Activated T-cell treated with anti-CD3 and anti-CD28 coated beads, Interleukin-2, amount 50 U/mL, for 4 hours (primary cell): ENCODE data around the gene DPPA3. TPM values are rescaled to one million over a fixed set of nuclear protein-coding genes. Genes with fewer than 3 reads are reported as not detected.
"Not testable (repeated sequence)": the region's sequence is repeated elsewhere in the genome, so short reads cannot be mapped to it uniquely, and the experiment has no call there.

Source experiments
- ATAC-seq, 2 donors: fragments of 200-7000 bp; cut with Tn5 transposase; one replicate each; pipeline ENCODE4 v1.10.0; 2021
- DNase-seq: peaks from one replicate; pipeline ENCODE4 v3.0.0-alpha.2; 2020
- H3K27me3 Mint-ChIP-seq: one replicate; pipeline ENCODE4 v1.8.0; 2021; ENCODE audit warnings: low read depth, mixed read lengths
- H3K36me3 Mint-ChIP-seq: one replicate; pipeline ENCODE4 v1.8.0; 2022; ENCODE audit warnings: mixed read lengths; ENCODE audit not compliant: insufficient read depth
- H3K4me1 Mint-ChIP-seq: one replicate; pipeline ENCODE4 v1.8.0; 2021; ENCODE audit warnings: low read depth, mixed read lengths
- H3K4me3 Mint-ChIP-seq: one replicate; pipeline ENCODE4 v1.8.0; 2021; ENCODE audit warnings: mild to moderate bottlenecking, moderate library complexity, mixed read lengths
- H3K9me3 Mint-ChIP-seq: one replicate; pipeline ENCODE4 v1.8.0; 2021; ENCODE audit warnings: mixed read lengths
- total RNA-seq, 3 donors: library from RNA; stranded (reverse); gene quantifications; one replicate each; pipeline ENCODE4 v1.2.1, GENCODE V29; 2021

DPPA3 gene
- total RNA-seq, result not detected

DNA sequence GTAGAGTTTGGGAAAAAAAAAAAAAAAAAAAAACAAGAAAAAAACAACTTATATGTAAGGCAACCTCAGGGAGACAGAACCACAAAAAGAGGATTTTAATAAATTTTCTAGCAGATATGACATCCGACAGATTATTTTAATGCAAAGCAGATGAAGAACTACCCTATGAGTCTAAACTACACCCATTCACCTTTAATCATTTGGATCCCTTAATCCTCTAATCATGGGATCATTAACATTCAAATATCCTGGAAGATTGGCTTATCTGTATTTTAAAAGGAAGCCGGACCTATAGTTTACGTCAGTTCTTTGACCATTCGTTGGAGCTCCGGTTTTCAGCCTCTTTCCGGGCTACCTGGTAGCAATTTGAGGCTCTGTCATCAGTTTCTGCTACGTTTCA lies at the start of gene DPPA3:
TSS of gene DPPA3 (plus strand) at position 301 of the 400 bp plus-strand sequence. CDS start 138 bp downstream, outside the sequence.
- ATAC-seq (no peak), DNase-seq (no peak)
- no peaks in the 10 kb centered on the region for H3K4me1 Mint-ChIP-seq
- no peak within 1 kb of the TSS for H3K4me3 Mint-ChIP-seq
- H3K27me3 Mint-ChIP-seq, result peaks cover 8% of the 10 kb centered on the region
- no peaks in the 10 kb centered on the region for H3K36me3 Mint-ChIP-seq
- no peaks in the 10 kb centered on the region for H3K9me3 Mint-ChIP-seq

DNA sequence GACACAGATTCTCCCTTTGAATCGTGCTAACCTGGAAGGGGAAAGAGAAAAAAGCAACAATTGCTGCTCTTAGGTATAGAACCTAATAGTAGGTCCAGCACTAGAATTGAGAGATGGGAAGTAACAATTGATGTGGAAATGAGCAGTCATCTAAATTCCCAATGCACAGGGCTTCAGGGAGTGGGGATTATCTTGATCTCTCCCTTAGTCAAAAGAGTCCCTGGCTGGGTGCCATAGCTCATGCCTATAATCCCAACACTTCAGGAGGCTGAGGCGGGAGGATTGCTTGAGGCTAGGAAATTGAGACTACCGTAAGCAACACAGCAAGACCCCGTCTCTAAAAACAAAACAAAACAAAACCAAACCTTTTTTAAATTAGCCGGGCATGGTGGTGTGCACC lies 49.5 kb upstream of the DPPA3 start:
- DNase-seq, result no peak
- Mint-ChIP-seq H3K4me3 (no peak overlapping the region), H3K27me3 (no peaks in the 10 kb centered on the region), H3K4me1 (no peaks in the 10 kb centered on the region), H3K9me3 (no peaks in the 10 kb centered on the region), H3K36me3 (no peaks in the 10 kb centered on the region)
- no peak for ATAC-seq

- Mint-ChIP-seq H3K9me3 (no peaks in the 10 kb centered on the region), H3K36me3 (no peaks in the 10 kb centered on the region), H3K27me3 (no peaks in the 10 kb centered on the region), H3K4me3 (no peak overlapping the region), H3K4me1 (no peaks in the 10 kb centered on the region)
- DNase-seq (no peak), ATAC-seq (no peak)
These were observed 44.6 kb upstream of the DPPA3 start for GRCh38 chr12:7666595-7666994.

- H3K4me3 Mint-ChIP-seq, result no peak overlapping the region
- no peak for DNase-seq
- H3K9me3 Mint-ChIP-seq, result no peaks in the 10 kb centered on the region
- no peaks in the 10 kb centered on the region for H3K36me3 Mint-ChIP-seq
- H3K4me1 Mint-ChIP-seq, result no peaks in the 10 kb centered on the region
- H3K27me3 Mint-ChIP-seq, result no peaks in the 10 kb centered on the region
- ATAC-seq, result no peak
These were observed 44.1 kb upstream of the DPPA3 start for GRCh38 chr12:7667125-7667524.

- Mint-ChIP-seq H3K9me3 (no peaks in the 10 kb centered on the region), H3K27me3 (no peaks in the 10 kb centered on the region), H3K4me1 (no peaks in the 10 kb centered on the region), H3K36me3 (no peaks in the 10 kb centered on the region), H3K4me3 (no peak overlapping the region)
- no peak for DNase-seq
- ATAC-seq, result no peak
These were observed 43.1 kb upstream of the DPPA3 start for GRCh38 chr12:7668171-7668570.

DNA sequence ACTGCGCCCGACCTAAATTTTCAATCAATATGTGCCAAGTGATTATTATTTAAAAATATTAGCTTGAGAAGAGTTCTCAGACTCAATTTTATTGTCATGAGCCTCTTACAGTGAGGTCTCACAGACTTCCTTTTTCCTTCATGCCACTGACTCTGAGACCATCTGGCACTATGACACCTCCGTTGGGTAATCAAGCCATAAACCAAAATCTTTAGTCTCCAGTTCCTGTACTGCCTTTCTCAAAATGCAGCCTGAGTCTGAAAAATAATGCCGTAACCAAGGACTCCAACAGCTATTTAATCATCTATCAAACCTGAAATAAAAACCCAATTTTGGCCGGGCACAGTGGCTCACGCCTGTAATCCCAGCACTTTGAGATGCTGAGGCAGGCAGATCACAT lies 35.8 kb upstream of the DPPA3 start:
- H3K27me3 Mint-ChIP-seq, result peaks cover 12% of the 10 kb centered on the region
- not testable (repeated sequence) for ATAC-seq

DNA sequence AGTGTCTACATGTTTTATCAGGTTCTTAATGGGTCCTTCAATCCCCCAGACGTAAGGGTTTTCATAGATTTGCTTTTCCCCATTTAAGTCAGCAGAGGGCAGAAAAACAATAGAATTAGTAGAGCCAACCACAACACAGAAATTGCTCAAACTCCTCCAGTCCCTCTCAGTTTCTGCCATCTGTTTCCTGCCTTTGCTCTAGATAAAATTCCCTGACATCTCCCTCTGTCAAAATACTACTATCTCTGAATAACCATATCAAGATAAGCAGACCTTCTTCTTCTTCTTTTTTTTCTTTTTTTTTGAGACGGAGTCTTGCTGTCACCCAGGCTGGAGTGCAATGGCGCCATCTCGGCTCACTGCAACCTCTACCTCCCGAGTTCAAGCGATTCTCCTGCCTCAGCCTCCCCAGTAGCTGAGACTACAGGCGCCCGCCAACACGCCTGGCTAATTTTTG lies 33.8 kb upstream of the DPPA3 start:
- peaks cover 12% of the 10 kb centered on the region for H3K27me3 Mint-ChIP-seq
- H3K9me3 Mint-ChIP-seq, H3K4me1 Mint-ChIP-seq, H3K36me3 Mint-ChIP-seq, DNase-seq: not testable (repeated sequence)
- H3K4me3 Mint-ChIP-seq, result peak overlapping the region; percentile 40
- peak; percentile 77 to 87 for ATAC-seq

More for the DNA sequence above, 35.8 kb upstream of the DPPA3 start:
- H3K4me3 Mint-ChIP-seq, H3K36me3 Mint-ChIP-seq, H3K4me1 Mint-ChIP-seq, H3K9me3 Mint-ChIP-seq, DNase-seq: not testable (repeated sequence)

- no peaks in the 10 kb centered on the region for H3K36me3 Mint-ChIP-seq
- no peak for ATAC-seq
- H3K9me3 Mint-ChIP-seq, result no peaks in the 10 kb centered on the region
- H3K4me3 Mint-ChIP-seq, result no peak overlapping the region
- peaks cover 12% of the 10 kb centered on the region for H3K27me3 Mint-ChIP-seq
- peaks cover 6% of the 10 kb centered on the region for H3K4me1 Mint-ChIP-seq
- no peak for DNase-seq
These were observed 32.5 kb upstream of the DPPA3 start for GRCh38 chr12:7678744-7679143.

DNA sequence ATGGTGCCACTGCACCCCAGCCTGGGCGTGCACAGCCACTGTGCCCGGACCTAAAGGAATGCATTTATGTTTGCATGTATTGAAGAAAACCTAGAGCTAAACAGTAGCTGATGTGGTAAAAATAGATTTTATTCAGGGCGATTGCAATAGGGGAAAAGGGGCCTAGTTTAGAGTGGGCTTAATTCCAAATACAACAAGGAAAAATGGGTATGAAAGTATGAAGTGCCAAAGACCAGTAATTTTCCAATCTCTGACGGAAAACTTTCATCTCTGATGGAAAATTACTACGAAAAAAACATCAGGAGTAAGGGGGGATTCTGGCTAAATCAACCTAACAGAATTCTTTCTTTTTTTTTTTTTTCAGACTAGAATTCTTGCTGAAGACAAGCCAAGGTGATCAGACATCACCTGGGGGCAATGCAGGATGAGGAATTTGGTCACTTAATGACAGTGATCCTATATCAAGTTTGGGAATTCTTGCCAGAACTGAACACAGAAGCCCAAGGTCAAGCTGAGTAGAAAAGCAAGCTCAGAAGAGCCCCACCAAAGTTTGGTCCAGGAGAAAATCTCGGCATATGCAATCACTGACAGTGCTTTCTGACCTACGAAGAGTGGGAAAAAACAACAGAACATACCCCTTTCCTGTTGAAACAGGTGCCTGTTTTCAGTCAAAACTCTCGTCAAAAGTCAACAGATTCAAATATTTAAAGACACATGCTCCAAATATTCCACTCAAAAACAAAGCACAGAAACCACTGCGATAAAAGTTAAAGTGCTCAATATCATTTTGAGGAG lies 31.8 kb upstream of the DPPA3 start:
- DNase-seq (no peak), ATAC-seq (no peak)
- no peaks in the 10 kb centered on the region for H3K36me3 Mint-ChIP-seq
- H3K4me1 Mint-ChIP-seq, result peaks cover 6% of the 10 kb centered on the region
- H3K4me3 Mint-ChIP-seq, result no peak overlapping the region
- no peaks in the 10 kb centered on the region for H3K9me3 Mint-ChIP-seq
- H3K27me3 Mint-ChIP-seq, result peaks cover 12% of the 10 kb centered on the region

DNA sequence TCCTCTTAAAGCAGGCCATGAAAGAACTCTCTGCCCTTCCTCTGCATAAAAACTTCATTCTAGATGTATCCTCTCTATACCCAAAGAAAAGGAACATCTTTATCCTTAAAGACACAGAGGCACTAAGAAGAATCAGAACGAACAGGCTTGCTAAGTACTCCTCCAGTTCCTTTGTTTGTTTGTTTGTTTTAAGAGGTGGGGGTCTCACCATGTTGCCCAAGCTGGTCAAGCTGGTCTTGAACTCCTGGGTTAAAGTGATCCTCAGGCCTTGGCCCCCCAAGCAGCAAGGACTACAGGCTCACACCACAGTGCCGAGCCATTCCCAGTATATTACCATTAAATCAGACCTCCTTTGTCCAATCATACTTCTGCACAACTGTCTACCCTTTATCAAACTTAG lies 29.7 kb upstream of the DPPA3 start:
- no peaks in the 10 kb centered on the region for H3K9me3 Mint-ChIP-seq
- no peak for DNase-seq
- H3K36me3 Mint-ChIP-seq, result no peaks in the 10 kb centered on the region
- H3K4me1 Mint-ChIP-seq, result peaks cover 6% of the 10 kb centered on the region
- no peak overlapping the region for H3K4me3 Mint-ChIP-seq
- H3K27me3 Mint-ChIP-seq, result peaks cover 4% of the 10 kb centered on the region
- no peak for ATAC-seq

GRCh38 chr12:7693793-7694192 lies 17.4 kb upstream of the DPPA3 start:
- H3K36me3 Mint-ChIP-seq, result no peaks in the 10 kb centered on the region
- peaks cover 14% of the 10 kb centered on the region for H3K27me3 Mint-ChIP-seq
- no peaks in the 10 kb centered on the region for H3K9me3 Mint-ChIP-seq
- no peak for ATAC-seq
- DNase-seq, result no peak
- H3K4me3 Mint-ChIP-seq, result no peak overlapping the region
- peaks cover 7% of the 10 kb centered on the region for H3K4me1 Mint-ChIP-seq

DNA sequence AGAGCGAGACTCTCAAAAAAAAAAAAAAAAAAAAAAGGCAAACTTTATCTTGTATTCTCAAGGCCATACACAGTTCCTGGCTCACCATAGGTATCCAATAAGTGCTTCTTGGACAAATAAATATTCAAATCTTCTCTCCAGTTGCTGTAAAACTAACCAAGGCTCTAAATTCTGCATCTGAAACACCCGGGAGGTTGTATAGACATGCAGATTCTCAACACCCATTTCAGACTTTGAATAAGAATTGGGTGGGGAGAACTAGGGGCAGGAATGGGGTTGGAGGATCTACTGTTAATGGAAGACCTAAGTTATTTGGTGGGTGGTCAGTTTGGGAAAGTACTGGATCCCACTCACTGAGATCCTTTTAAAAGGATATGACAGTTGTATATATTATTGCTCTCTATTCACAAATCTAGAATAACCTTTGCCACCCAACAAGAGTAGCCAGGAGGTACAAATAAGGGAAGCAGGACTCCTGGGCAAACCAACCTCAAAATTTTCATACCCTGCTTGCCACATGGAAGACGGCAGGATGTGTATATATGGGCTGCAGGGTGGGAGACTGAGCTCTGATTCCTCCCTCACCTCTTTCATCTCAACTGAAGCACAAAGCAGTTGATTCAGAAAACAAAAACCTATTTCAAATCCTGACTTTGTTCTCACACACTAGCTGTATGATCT lies 16.5 kb upstream of the DPPA3 start:
- Mint-ChIP-seq H3K4me3 (no peak overlapping the region), H3K36me3 (no peaks in the 10 kb centered on the region), H3K27me3 (peaks cover 9% of the 10 kb centered on the region), H3K9me3 (no peaks in the 10 kb centered on the region), H3K4me1 (peaks cover 7% of the 10 kb centered on the region)
- DNase-seq (no peak), ATAC-seq (no peak)

DNA sequence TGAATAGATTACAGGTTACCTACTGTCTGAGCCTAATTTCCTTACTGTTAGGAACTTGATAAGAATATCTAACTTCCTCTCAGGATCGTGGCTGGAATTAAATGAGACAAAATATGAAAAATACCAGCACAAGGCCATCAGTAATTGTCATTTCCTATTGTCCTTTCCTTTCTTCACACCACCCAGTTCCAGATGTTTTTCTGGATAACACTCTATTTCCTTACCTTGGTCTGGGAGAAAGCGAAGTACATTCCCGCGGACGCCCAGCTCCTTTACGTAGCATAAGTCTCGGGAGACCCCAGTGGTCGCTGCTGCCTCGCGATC lies 16.0 kb upstream of the DPPA3 start:
- Mint-ChIP-seq H3K9me3 (no peaks in the 10 kb centered on the region), H3K4me1 (peaks cover 7% of the 10 kb centered on the region), H3K36me3 (no peaks in the 10 kb centered on the region), H3K4me3 (no peak overlapping the region), H3K27me3 (peaks cover 9% of the 10 kb centered on the region)
- DNase-seq (no peak), ATAC-seq (no peak)

GRCh38 chr12:7695566-7696197 lies 15.6 kb upstream of the DPPA3 start, which contains the start of gene GDF3:
TSS of gene GDF3 (minus strand) at chr12:7695775. CDS start at chr12:7695728, 47 bp downstream.
- DNase-seq (no peak), ATAC-seq (no peak)
- Mint-ChIP-seq H3K36me3 (no peaks in the 10 kb centered on the region), H3K27me3 (peaks cover 9% of the 10 kb centered on the region), H3K9me3 (no peaks in the 10 kb centered on the region), H3K4me3 (no peak within 1 kb of the TSS), H3K4me1 (peaks cover 7% of the 10 kb centered on the region)

DNA sequence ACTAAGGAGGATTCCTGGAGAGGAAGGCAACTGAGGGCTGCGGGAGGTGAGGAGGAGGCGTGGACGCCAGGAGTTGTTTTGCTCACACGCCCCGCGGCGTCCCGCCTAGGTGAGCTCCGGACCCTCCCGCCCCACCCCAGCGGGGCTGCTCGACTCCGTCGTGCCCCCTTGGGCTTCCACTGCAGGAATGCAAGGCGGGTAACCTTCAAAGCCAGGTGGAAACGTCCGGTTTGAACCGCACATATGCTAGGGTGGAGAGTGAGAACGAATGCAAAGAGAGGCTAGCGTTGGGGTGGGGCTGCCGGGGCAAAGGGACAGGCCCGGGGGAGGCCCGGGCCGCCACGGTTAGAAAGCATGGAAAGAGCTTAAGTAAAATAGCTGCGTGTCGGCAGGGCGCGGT lies 5.4 kb upstream of the DPPA3 start:
- Mint-ChIP-seq H3K4me3 (no peak overlapping the region), H3K27me3 (no peaks in the 10 kb centered on the region), H3K36me3 (no peaks in the 10 kb centered on the region), H3K9me3 (no peaks in the 10 kb centered on the region), H3K4me1 (no peaks in the 10 kb centered on the region)
- DNase-seq (no peak), ATAC-seq (no peak)
